Heart left ventricle (tissue), 16 donors: Measurements from ENCODE around the gene DHX35. TPM values are rescaled to one million over a fixed set of nuclear protein-coding genes. Genes with fewer than 3 reads are reported as not detected.

Source experiments
- ATAC-seq, 4 donors: fragments of 200-7000 bp; cut with Tn5 transposase; one replicate each; pipeline ENCODE4 v1.9.1; 2020 to 2022; ENCODE audit warnings: moderate library complexity in 4 of 4, mild to moderate bottlenecking in 3 of 4, moderate number of reproducible peaks in 1 of 4
- DNase-seq, 5 donors: peaks; one replicate each; pipeline ENCODE4 v3.0.0-alpha.2; 2020
- H3K27ac ChIP-seq, 12 donors: fragments of 200-600 bp; sonication (generic) in 4 of 12; one replicate each; pipeline versions ENCODE4 v1.5.0 to v1.8.0; 2016 to 2022; ENCODE audit warnings: mild to moderate bottlenecking in 2 of 12
- H3K27me3 ChIP-seq, 9 donors: fragments of 200-600 bp; sonication (generic) in 2 of 9; one replicate each; pipeline versions ENCODE4 v1.5.1 to v1.8.0; 2016 to 2022; ENCODE audit warnings: mild to moderate bottlenecking in 3 of 9
- H3K36me3 ChIP-seq, 9 donors: fragments of 200-600 bp; sonication (generic) in 2 of 9; one replicate each; pipeline versions ENCODE4 v1.5.0 to v1.8.0; 2018 to 2022; ENCODE audit warnings: mild to moderate bottlenecking in 2 of 9
- H3K4me1 ChIP-seq, 12 donors: fragments of 200-600 bp; sonication (generic) in 4 of 12; one replicate each; pipeline versions ENCODE4 v1.5.0 to v1.8.0; 2016 to 2022; ENCODE audit warnings: mild to moderate bottlenecking in 3 of 12
- H3K4me3 ChIP-seq, 12 donors: fragments of 200-600 bp; sonication (generic) in 4 of 12; one replicate each; pipeline versions ENCODE4 v1.5.0 to v1.8.0; 2017 to 2022; ENCODE audit warnings: mild to moderate bottlenecking in 9 of 12, moderate library complexity in 4 of 12
- H3K9me3 ChIP-seq, 12 donors: fragments of 200-600 bp; sonication (generic) in 4 of 12; one replicate each; pipeline versions ENCODE4 v1.5.0 to v1.8.0; 2016 to 2022; ENCODE audit warnings: mild to moderate bottlenecking in 1 of 12
- POLR2A ChIP-seq, 2 donors: fragments of 450-650 bp; IDR thresholded peaks; one replicate each; pipeline ENCODE4 v1.6.1; 2017; ENCODE audit warnings: antibody characterized with exemption in 2 of 2, mild to moderate bottlenecking in 2 of 2, moderate library complexity in 2 of 2
- WGBS, 4 donors: extraction: QIAGEN DNeasy Blood & Tissue Kit in 2 of 4; methylation state at CpG; one replicate each; pipeline versions ENCODE4 v1.1.5 to v1.1.7; 2013 to 2018; 5-methylcytosine and 5-hydroxymethylcytosine counted together
- intact Hi-C, 10 donors: fragments of 100-400 bp; cut with DNase I; formaldehyde crosslinking; loops; one replicate each; pipeline versions ENCODE4 v1.11.1 to v1.14.2; 2022
- polyA plus RNA-seq, 2 donors: library from polyadenylated mRNA; stranded (reverse); fragments of 200-250 nt; gene quantifications; one replicate each; pipeline ENCODE4 v1.2.3, GENCODE V29; 2013
- total RNA-seq, 9 donors: library from RNA; depleted of rRNA in 2 of 9; stranded (reverse); fragments of >200 nt in 2 of 9; fragmentation: NEBNext Ultra II Directional in 3 of 9; extraction: Animal tissue kit (Norgen Biotek cat#: 25700) in 3 of 9; gene quantifications; one replicate each; pipeline versions ENCODE4 v1.1.0 to v1.2.4, GENCODE V29; 2016 to 2023
- TF ChIP-seq, protein P1 (sequence below), 12 donors: fragments of 200-600 bp; sonication (generic) in 4 of 12; IDR thresholded peaks; one replicate each; pipeline versions ENCODE4 v1.5.0 to v1.8.0; 2018 to 2022; ENCODE audit warnings: antibody characterized with exemption in 12 of 12, mild to moderate bottlenecking in 5 of 12
- donor health status: ischemic (EF 13 %, LVEDD 7.1; RV severe dilation, severe dysfunction).
- donor health status: healthy with polysubstance abuse.
- donor health status: DM: no; HTN: yes; CAD: no.
- donor health status: DM: no; HTN: no; CAD: no.
- donor health status: ischemic (EF 25% LVEDD 6.9; RV normal size, moderate dysfunction).
- donor health status: ischemic (EF 25% LVEDD 5.7; RV mildly dilated, moderate dysfunction).
- donor health status: healthy.
- donor health status: DM: yes; HTN: yes; CAD: no.
- donor health status: ischemic (EF 35%, LVEDD 5.7; RV mildly dilated, moderate dysfunction).
- donor health status: nonischemic (EF 11% LVEDD 7.7; RV severe dilation, severe dysfunction).
- donor health status: DM: yes; HTN: yes; CAD: no.
- donor health status: PGD.
- donor health status: ischemic (EF 29% LVEDD 5.4; RV normal size, mild dysfunction).
- donor health status: nonischemic (EF 23%, LVEDD 6.1; RV moderate dilation, normal function).

Gene DHX35
- total and polyA plus RNA-seq, 11 donors, result 6.0 to 41.7 (median 11.1) TPM

DNA sequence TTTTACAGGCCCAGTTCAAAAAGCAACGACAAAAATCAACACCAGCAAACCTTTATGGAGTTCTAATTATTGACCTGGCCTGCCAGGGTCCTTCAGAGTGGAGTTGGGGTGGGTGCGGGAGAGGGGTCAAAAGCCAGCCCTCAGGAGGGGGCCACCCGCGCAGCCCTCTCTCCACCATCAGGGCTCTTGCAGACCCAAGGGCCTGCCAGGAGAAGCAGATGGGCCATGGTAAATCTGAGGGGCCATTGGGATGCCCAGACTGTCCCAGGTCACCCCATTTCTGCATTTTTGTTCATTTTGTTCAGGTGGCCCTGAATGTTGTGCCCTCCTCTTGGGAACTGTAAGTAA is 88.4 kb downstream of the DHX35 start:
- Histone ChIP-seq H3K27ac (peak overlapping the region in 1 of 12 donors; percentile 60), H3K4me3 (peak overlapping the region in 11 of 12 donors; percentile 52 to 85 (median 70)), H3K27me3 (peaks cover 0 to 5% (median 0%) of the 10 kb centered on the region in 9 donors), H3K9me3 (no peaks in the 10 kb centered on the region), H3K4me1 (peaks cover 0 to 13% (median 5%) of the 10 kb centered on the region in 12 donors), H3K36me3 (no peaks in the 10 kb centered on the region)
- DNase-seq, result no peak
- TF ChIP-seq, protein P1, sequence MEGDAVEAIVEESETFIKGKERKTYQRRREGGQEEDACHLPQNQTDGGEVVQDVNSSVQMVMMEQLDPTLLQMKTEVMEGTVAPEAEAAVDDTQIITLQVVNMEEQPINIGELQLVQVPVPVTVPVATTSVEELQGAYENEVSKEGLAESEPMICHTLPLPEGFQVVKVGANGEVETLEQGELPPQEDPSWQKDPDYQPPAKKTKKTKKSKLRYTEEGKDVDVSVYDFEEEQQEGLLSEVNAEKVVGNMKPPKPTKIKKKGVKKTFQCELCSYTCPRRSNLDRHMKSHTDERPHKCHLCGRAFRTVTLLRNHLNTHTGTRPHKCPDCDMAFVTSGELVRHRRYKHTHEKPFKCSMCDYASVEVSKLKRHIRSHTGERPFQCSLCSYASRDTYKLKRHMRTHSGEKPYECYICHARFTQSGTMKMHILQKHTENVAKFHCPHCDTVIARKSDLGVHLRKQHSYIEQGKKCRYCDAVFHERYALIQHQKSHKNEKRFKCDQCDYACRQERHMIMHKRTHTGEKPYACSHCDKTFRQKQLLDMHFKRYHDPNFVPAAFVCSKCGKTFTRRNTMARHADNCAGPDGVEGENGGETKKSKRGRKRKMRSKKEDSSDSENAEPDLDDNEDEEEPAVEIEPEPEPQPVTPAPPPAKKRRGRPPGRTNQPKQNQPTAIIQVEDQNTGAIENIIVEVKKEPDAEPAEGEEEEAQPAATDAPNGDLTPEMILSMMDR (IDR thresholded peaks at IDR 0.05), result no peak
- no peak for TF ChIP-seq POLR2A (IDR thresholded peaks at IDR 0.05)
- ATAC-seq, result peak in 1 of 4 donors; percentile 3
- WGBS, 4 donors, result 51 to 69% (median 68%) methylated on average over 4 of the region's 4 CpGs
- intact Hi-C loops, result loop anchor here in 8 of 10 donors (1.0 to 2.0 kb wide), 3 partner anchors 30 to 32 kb away; no protein-coding TSS in a partner anchor

DNA sequence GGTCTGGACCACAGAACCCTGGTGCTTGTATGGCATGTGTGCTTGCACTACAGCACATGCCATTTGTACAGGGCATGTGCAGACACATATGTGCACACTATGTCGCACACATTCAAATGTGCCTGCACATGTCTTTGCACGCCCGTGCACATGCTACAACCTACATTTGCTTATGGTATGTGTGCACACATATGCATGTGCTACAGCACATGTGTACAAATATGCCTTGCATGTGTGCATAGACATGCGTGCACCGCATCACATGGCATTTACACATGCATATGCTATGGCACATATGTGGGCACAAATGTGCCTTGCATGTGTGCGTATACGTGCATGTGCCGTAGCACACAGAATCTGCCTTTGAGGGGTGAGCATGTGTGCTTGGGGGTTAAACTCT is 90.5 kb downstream of the DHX35 start:
- intact Hi-C loops, result no loop called here

DNA sequence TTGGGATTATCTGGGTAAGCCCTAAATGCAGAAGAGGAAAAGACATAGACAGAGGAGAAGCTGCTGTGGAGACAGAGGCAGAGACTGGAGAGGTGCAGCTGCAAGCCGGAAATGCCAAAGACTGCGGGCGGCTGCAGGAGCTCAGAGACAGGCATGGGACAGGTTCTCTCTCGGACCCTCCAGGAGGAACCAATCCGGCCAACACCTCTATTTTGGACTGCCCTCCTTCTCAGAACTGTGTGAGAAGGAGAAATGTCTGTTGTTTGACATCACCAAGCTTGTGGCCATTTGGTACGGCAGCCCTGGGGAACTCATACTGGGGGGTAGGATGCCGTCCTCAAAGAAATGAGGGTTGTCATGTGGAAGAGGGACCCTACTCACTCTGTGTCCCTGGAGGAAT is 95.0 kb downstream of the DHX35 start:
- Histone ChIP-seq H3K36me3 (no peaks in the 10 kb centered on the region), H3K27ac (no peak overlapping the region), H3K9me3 (no peaks in the 10 kb centered on the region), H3K27me3 (peaks cover 0 to 5% (median 0%) of the 10 kb centered on the region in 9 donors), H3K4me1 (no peaks in the 10 kb centered on the region), H3K4me3 (no peak overlapping the region)
- WGBS, 4 donors, result 68 to 78% (median 74%) methylated on average over 7 of the region's 7 CpGs
- no peak for TF ChIP-seq POLR2A (IDR thresholded peaks at IDR 0.05)
- ATAC-seq, result no peak
- intact Hi-C loops, result no loop called here
- DNase-seq, result no peak

More for the DNA sequence above, 90.5 kb downstream of the DHX35 start:
- 90 to 95% (median 92%) methylated on average over 8 of the region's 8 CpGs for WGBS, 4 donors
- Histone ChIP-seq H3K4me1 (peaks cover 0 to 13% (median 5%) of the 10 kb centered on the region in 12 donors), H3K9me3 (no peaks in the 10 kb centered on the region), H3K27ac (no peak overlapping the region), H3K36me3 (no peaks in the 10 kb centered on the region), H3K27me3 (peaks cover 0 to 5% (median 0%) of the 10 kb centered on the region in 9 donors), H3K4me3 (no peak overlapping the region)
- TF ChIP-seq POLR2A (IDR thresholded peaks at IDR 0.05), result no peak
- TF ChIP-seq, protein P1 (IDR thresholded peaks at IDR 0.05), result no peak
- no peak for DNase-seq
- no peak for ATAC-seq

DNA sequence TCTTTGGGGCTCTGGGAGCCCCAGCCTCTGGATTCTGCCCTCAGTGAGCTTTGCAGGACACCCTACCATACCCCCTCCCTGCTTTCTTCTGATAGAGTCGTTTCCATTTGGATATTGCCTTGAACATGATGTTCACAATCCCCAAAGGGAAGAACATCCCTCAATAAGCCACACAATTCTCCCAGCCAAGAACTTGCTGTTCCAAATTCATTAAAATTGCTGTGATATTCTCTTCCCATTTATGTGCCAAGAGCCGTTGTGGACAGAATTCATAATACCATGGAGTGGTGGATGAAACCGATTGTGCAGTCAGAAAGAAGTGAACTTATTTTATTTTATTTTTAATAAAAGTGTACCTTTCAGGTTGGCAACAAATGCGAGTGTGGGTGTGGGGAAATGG is 95.8 kb downstream of the DHX35 start:
- no peak for ATAC-seq
- intact Hi-C loops, result no loop called here

More for the DNA sequence above, 95.8 kb downstream of the DHX35 start:
- 75 to 86% (median 80%) methylated on average over 4 of the region's 4 CpGs for WGBS, 4 donors
- H3K4me3 ChIP-seq, result no peak overlapping the region
- no peak overlapping the region for H3K27ac ChIP-seq
- no peaks in the 10 kb centered on the region for H3K36me3 ChIP-seq
- TF ChIP-seq, protein P1 (IDR thresholded peaks at IDR 0.05), result no peak
- DNase-seq, result no peak
- H3K4me1 ChIP-seq, result no peaks in the 10 kb centered on the region
- no peaks in the 10 kb centered on the region for H3K9me3 ChIP-seq
- peaks cover 0 to 5% (median 0%) of the 10 kb centered on the region in 9 donors for H3K27me3 ChIP-seq
